D721Med (cell line): ENCODE data around the gene CLMN.

Experiments
- DNase-seq: peaks from one replicate; pipeline ENCODE4 v3.0.0; 2011; ENCODE audit warnings: low spot score; ENCODE audit not compliant: insufficient read length
- FAIRE-seq: peaks from 2 replicates; lab custom pipeline; 2011; peaks lifted over from hg19 to GRCh38; lab: Jason Lieb, UNC
- CTCF ChIP-seq: IDR thresholded peaks from 2 replicates; pipeline ENCODE4 v1.5.1; 2012; ENCODE audit warnings: mild to moderate bottlenecking, control low read depth; ENCODE audit not compliant: insufficient read depth; ENCODE audit errors: missing control alignments

Gene CLMN

DNA sequence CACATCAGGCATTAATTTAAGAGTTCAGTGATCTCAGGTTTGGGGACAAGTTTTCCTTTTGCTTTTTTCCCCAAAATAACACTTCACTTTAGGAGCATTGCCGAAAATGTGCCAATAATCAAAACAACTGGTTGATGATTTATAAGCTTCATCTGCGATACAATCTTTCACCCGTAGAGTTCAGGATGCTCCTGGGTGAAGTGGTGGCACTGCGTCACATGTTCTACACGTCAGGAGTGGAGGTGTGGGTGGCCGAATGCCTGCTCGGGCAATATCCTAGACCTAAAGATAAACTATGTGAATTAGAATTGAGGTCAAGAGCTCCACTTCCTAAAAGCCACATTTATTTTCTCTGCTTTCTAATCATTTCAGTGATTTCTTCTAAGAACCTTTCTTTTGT, 91.5 kb downstream of the CLMN start:
- FAIRE-seq (no peak), DNase-seq (no peak)
- no peak for TF ChIP-seq CTCF

- no peak for DNase-seq
- no peak for FAIRE-seq
Observed at GRCh38 chr14:95227279-95227860, 92.3 kb downstream of the CLMN start.

DNA sequence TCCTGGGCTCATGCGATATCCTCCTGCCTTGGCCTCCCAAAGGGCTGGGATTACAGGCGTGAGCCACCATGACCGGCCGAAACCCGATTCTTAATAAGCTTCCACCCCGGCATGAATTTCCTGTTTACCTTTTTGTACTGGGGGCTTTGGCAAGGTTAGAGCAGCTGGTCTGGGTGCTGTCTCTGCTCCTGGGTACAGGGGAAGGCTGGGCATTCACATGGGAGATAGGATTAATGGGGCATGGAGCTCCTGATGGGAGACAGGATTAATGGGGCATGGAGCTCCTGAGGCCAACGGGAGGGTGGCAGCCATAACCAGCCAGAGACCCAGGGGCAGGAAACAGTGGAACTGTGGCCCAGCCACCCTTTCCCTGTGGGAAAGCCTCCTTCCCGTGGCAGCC, 92.9 kb downstream of the CLMN start:
- DNase-seq (no peak), FAIRE-seq (no peak)
- no peak for TF ChIP-seq CTCF

More at GRCh38 chr14:95227279-95227860, 92.3 kb downstream of the CLMN start:
- TF ChIP-seq CTCF = no peak

DNA sequence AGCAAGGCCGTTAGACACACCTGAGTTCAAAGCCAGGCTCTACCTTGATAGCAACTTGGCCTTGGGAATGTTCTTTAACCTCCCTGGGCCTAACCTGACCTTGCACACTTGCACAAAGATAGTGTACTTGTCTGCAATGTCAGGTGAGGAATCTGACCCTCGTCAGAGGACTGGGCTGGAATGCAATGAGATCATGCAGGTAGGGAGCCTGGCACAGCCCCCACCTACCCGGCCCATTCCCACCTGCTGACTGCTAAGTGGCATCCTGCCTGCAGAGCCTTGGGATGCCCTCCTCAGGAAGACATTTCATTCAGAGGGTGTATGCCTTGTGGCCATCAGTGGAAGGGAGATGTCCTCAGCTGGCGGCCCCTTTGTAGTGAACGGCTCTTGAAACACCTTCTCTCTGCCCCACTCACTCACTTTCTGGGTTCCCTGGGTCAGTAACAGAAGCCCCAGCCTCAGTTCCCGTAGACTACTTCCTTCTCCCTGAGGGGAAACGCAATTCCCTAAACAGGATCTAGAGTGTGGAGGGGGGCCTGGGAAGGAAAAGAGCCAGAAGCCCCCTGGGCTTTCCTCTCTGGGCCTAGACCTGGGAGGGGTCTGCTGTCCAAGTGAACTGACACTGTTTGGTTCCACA, 94.3 kb downstream of the CLMN start:
- DNase-seq (no peak), FAIRE-seq (no peak)
- TF ChIP-seq CTCF = no peak

GRCh38 chr14:95222870-95223398, 96.8 kb downstream of the CLMN start:
- FAIRE-seq (no peak), DNase-seq (no peak)
- no peak for TF ChIP-seq CTCF

DNA sequence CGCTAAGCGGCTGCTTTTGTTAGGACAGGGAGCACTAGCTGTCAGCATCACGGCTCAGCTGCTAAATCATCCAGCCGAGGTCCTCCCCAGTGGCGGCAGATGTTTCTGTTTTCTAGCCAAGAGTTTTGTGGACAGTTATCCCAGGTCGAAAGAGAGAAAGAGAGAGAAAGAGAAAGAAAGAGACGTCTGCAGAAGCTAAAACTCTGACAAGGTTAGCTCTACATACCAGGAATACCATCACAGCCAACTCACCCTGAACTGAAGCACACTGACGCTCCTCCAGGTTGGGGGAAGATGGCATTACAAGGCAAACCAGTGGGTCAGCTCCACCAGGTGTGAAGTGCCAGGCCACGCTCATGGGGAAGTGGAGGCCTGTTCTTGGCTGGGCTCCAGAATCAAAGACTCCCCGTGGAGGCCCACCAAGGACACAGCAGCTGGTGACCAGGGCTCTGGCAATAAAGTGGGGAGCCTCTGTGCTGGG, 97.5 kb downstream of the CLMN start:
- no peak for FAIRE-seq
- no peak for TF ChIP-seq CTCF
- DNase-seq = no peak

DNA sequence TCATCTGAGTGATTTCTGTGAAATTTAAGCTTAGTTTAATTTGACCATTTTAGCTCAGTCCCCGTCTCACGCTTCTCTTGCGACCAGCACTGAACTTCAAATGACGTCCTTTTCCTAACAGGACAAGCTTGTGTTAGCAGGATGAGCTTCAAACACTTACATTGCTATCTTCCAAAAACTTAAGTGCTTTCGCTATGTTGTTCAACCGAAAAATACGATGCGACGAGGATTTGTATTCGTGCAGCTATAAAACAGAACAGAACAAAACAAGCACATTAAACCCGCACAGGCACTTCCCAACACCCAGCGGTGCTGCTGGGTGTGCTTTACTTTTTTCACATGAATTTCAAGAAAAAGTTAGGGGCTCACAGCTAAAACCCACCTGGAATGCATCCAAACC, 98.2 kb downstream of the CLMN start:
- DNase-seq (no peak), FAIRE-seq (no peak)
- no peak for TF ChIP-seq CTCF
